CD8-positive, alpha-beta memory T cell (primary cell): ENCODE results near the gene CELA2A. TPM values are rescaled to one million over a fixed set of nuclear protein-coding genes. Genes with fewer than 3 reads are reported as not detected.
"Not testable (repeated sequence)": the region's sequence is repeated elsewhere in the genome, so short reads cannot be mapped to it uniquely, and the experiment has no call there.

ENCODE experiments used
- CTCF ChIA-PET: fragments of 350-600 bp; sonication (Branson Sonifier 250); formaldehyde crosslinking; loops from one replicate; lab custom pipeline; 2021; ENCODE audit warnings: antibody characterized with exemption; lab: Charles Lee
- POLR2A ChIA-PET: fragments of 350-600 bp; sonication (Branson Sonifier 250); formaldehyde crosslinking; loops from one replicate; lab custom pipeline; 2021; ENCODE audit warnings: antibody characterized with exemption; lab: Charles Lee
- DNase-seq, 5 donors: peaks; one replicate each; pipeline versions ENCODE4 v3.0.0 to v3.0.0-alpha.2; 2020 to 2022; ENCODE audit warnings: mixed read lengths in 1 of 5
- H3K27ac ChIP-seq: one replicate; pipeline ENCODE4 v1.7.0; 2013; ENCODE audit warnings: low read depth, mild to moderate bottlenecking, low read length, moderate library complexity
- H3K27me3 ChIP-seq: 2 replicates; pipeline ENCODE4 v1.7.0; 2013; ENCODE audit warnings: low read length, mild to moderate bottlenecking; ENCODE audit not compliant: insufficient read depth, poor library complexity, severe bottlenecking
- H3K36me3 ChIP-seq: 2 replicates; pipeline ENCODE4 v1.7.0; 2013; ENCODE audit warnings: mild to moderate bottlenecking, low read length, moderate library complexity; ENCODE audit not compliant: insufficient read depth
- H3K4me1 ChIP-seq: 2 replicates; pipeline ENCODE4 v1.7.0; 2013; ENCODE audit warnings: mild to moderate bottlenecking, low read length, moderate library complexity; ENCODE audit not compliant: insufficient read depth
- H3K4me3 ChIP-seq: 2 replicates; pipeline ENCODE4 v1.7.0; 2013; ENCODE audit warnings: mild to moderate bottlenecking, low read length
- H3K9me3 ChIP-seq: 2 replicates; pipeline ENCODE4 v1.7.0; 2013; ENCODE audit warnings: mild to moderate bottlenecking, low read length
- H3K27ac Mint-ChIP-seq, 8 donors: one replicate each; pipeline ENCODE4 v1.8.0; 2020 to 2021; ENCODE audit warnings: mixed read lengths in 8 of 8, mild to moderate bottlenecking in 6 of 8, inconsistent platforms in 3 of 8, moderate library complexity in 3 of 8
- H3K27me3 Mint-ChIP-seq, 2 donors: one replicate each; pipeline ENCODE4 v1.8.0; 2020 to 2021; ENCODE audit warnings: mixed read lengths in 2 of 2, mild to moderate bottlenecking in 1 of 2, moderate library complexity in 1 of 2
- H3K36me3 Mint-ChIP-seq, 3 donors: one replicate each; pipeline ENCODE4 v1.8.0; 2020 to 2021; ENCODE audit warnings: mixed read lengths in 3 of 3, inconsistent platforms in 1 of 3, mild to moderate bottlenecking in 1 of 3
- H3K4me1 Mint-ChIP-seq, 3 donors: one replicate each; pipeline ENCODE4 v1.8.0; 2020 to 2021; ENCODE audit warnings: mixed read lengths in 3 of 3, inconsistent platforms in 1 of 3, mild to moderate bottlenecking in 1 of 3
- H3K4me3 Mint-ChIP-seq, 7 donors: one replicate each; pipeline ENCODE4 v1.8.0; 2020 to 2021; ENCODE audit warnings: mixed read lengths in 7 of 7, mild to moderate bottlenecking in 6 of 7, moderate library complexity in 4 of 7, inconsistent platforms in 2 of 7
- H3K9me3 Mint-ChIP-seq, 5 donors: one replicate each; pipeline ENCODE4 v1.8.0; 2020 to 2022; ENCODE audit warnings: mixed read lengths in 5 of 5, mild to moderate bottlenecking in 3 of 5, moderate library complexity in 2 of 5, inconsistent platforms in 1 of 5
- polyA plus RNA-seq: library from polyadenylated mRNA; unstranded; fragments of 300-500 nt; fragmentation: Illumina TruSeq; gene quantifications from one replicate; pipeline ENCODE4 v1.2.3, GENCODE V29; 2021
- total RNA-seq, 2 experiments: library from RNA; stranded (reverse); gene quantifications; one replicate each; pipeline ENCODE4 v1.2.3, GENCODE V29; 2021

CELA2A gene
- total and polyA plus RNA-seq, 3 experiments from 2014 or later = not detected

GRCh38 chr1:15468145-15468544 lies 11.6 kb downstream of the CELA2A start:
- Histone ChIP-seq H3K4me3 (no peak overlapping the region), H3K4me1 (no peaks in the 10 kb centered on the region), H3K27ac (no peak overlapping the region), H3K36me3 (no peaks in the 10 kb centered on the region), H3K9me3 (no peaks in the 10 kb centered on the region), H3K27me3 (no peaks in the 10 kb centered on the region)
- no peak overlapping the region for H3K4me3 Mint-ChIP-seq
- ChIA-PET POLR2A (no interaction called here), CTCF (interaction anchor here (0.7 kb wide), 1 partner anchor 88 kb away, joined by 3 read pairs; no protein-coding TSS in a partner anchor)
- no peaks in the 10 kb centered on the region for H3K9me3 Mint-ChIP-seq
- peaks cover 6 to 10% of the 10 kb centered on the region in 2 donors for H3K27me3 Mint-ChIP-seq
- no peak overlapping the region for H3K27ac Mint-ChIP-seq
- DNase-seq = no peak
- no peaks in the 10 kb centered on the region for H3K36me3 Mint-ChIP-seq
- H3K4me1 Mint-ChIP-seq = no peaks in the 10 kb centered on the region

- Mint-ChIP-seq H3K4me1 (no peaks in the 10 kb centered on the region), H3K27me3 (peaks cover 4 to 8% of the 10 kb centered on the region in 2 donors), H3K9me3 (no peaks in the 10 kb centered on the region), H3K36me3 (no peaks in the 10 kb centered on the region), H3K4me3 (no peak overlapping the region), H3K27ac (peak overlapping the region in 1 of 8 donors; percentile 70)
- Histone ChIP-seq H3K9me3 (no peaks in the 10 kb centered on the region), H3K4me3 (no peak overlapping the region), H3K27me3 (no peaks in the 10 kb centered on the region), H3K27ac (no peak overlapping the region), H3K4me1 (no peaks in the 10 kb centered on the region), H3K36me3 (no peaks in the 10 kb centered on the region)
- no peak for DNase-seq
- POLR2A ChIA-PET = no interaction called here
- CTCF ChIA-PET = no interaction called here
Observed at GRCh38 chr1:15469361-15469760, 12.8 kb downstream of the CELA2A start.

GRCh38 chr1:15469821-15470448 lies 13.4 kb downstream of the CELA2A start:
- H3K36me3 Mint-ChIP-seq, POLR2A ChIA-PET, H3K27ac ChIP-seq, H3K4me3 ChIP-seq, H3K4me1 Mint-ChIP-seq, H3K36me3 ChIP-seq, H3K27me3 ChIP-seq, CTCF ChIA-PET, H3K4me1 ChIP-seq, H3K9me3 ChIP-seq, H3K27me3 Mint-ChIP-seq, DNase-seq, H3K4me3 Mint-ChIP-seq, H3K27ac Mint-ChIP-seq, H3K9me3 Mint-ChIP-seq: not testable (repeated sequence)

- H3K9me3 ChIP-seq, H3K4me1 Mint-ChIP-seq, POLR2A ChIA-PET, H3K27ac Mint-ChIP-seq, H3K36me3 Mint-ChIP-seq, H3K27me3 ChIP-seq, H3K4me1 ChIP-seq, H3K27ac ChIP-seq, H3K4me3 Mint-ChIP-seq, DNase-seq, H3K27me3 Mint-ChIP-seq, H3K9me3 Mint-ChIP-seq, H3K4me3 ChIP-seq, H3K36me3 ChIP-seq: not testable (repeated sequence)
- CTCF ChIA-PET = interaction anchor here (0.8 to 0.9 kb wide), 2 partner anchors 10 kb away, joined by 3 to 4 read pairs; no protein-coding TSS in a partner anchor
Observed at GRCh38 chr1:15471067-15471466, 14.5 kb downstream of the CELA2A start.

- H3K4me3 Mint-ChIP-seq, H3K4me1 Mint-ChIP-seq, POLR2A ChIA-PET, H3K9me3 ChIP-seq, H3K36me3 Mint-ChIP-seq, H3K4me3 ChIP-seq, DNase-seq, H3K36me3 ChIP-seq, H3K27ac ChIP-seq, H3K27me3 Mint-ChIP-seq, H3K27me3 ChIP-seq, H3K9me3 Mint-ChIP-seq, H3K4me1 ChIP-seq: not testable (repeated sequence)
- peak overlapping the region in 1 of 8 donors; percentile 14 for H3K27ac Mint-ChIP-seq
- CTCF ChIA-PET = interaction anchor here (0.9 kb wide), 1 partner anchor 10 kb away, joined by 3 read pairs; no protein-coding TSS in a partner anchor
Observed at GRCh38 chr1:15471723-15472122, 15.2 kb downstream of the CELA2A start.

- H3K9me3 Mint-ChIP-seq = no peaks in the 10 kb centered on the region
- H3K27me3 ChIP-seq = no peaks in the 10 kb centered on the region
- H3K36me3 ChIP-seq = no peaks in the 10 kb centered on the region
- no peak overlapping the region for H3K27ac ChIP-seq
- H3K27ac Mint-ChIP-seq = no peak overlapping the region
- H3K4me1 Mint-ChIP-seq = no peaks in the 10 kb centered on the region
- POLR2A ChIA-PET = no interaction called here
- no peak for DNase-seq
- H3K27me3 Mint-ChIP-seq = peaks cover 0 to 5% of the 10 kb centered on the region in 2 donors
- CTCF ChIA-PET = no interaction called here
- H3K4me1 ChIP-seq = no peaks in the 10 kb centered on the region
- H3K4me3 Mint-ChIP-seq = no peak overlapping the region
- H3K9me3 ChIP-seq = no peaks in the 10 kb centered on the region
- H3K4me3 ChIP-seq = no peak overlapping the region
- no peaks in the 10 kb centered on the region for H3K36me3 Mint-ChIP-seq
Observed at GRCh38 chr1:15472587-15472986, 16.1 kb downstream of the CELA2A start.

GRCh38 chr1:15475752-15476314 lies 19.3 kb downstream of the CELA2A start, which contains the start of gene CELA2B:
TSS of gene CELA2B (plus strand) at chr1:15476104. CDS start at chr1:15476126, 22 bp downstream.
- Mint-ChIP-seq H3K36me3 (peaks cover 0 to 2% (median 0%) of the 10 kb centered on the region in 3 donors), H3K27ac (peak within 1 kb of the TSS in 1 of 8 donors; percentile 61), H3K27me3 (peaks cover 0 to 2% of the 10 kb centered on the region in 2 donors), H3K4me1 (no peaks in the 10 kb centered on the region), H3K4me3 (no peak within 1 kb of the TSS), H3K9me3 (no peaks in the 10 kb centered on the region)
- POLR2A ChIA-PET = no interaction called here
- H3K4me3 ChIP-seq = no peak within 1 kb of the TSS
- no peak within 1 kb of the TSS for H3K27ac ChIP-seq
- no peaks in the 10 kb centered on the region for H3K9me3 ChIP-seq
- DNase-seq = no peak
- CTCF ChIA-PET = no interaction called here
- H3K4me1 ChIP-seq = no peaks in the 10 kb centered on the region
- H3K36me3 ChIP-seq = no peaks in the 10 kb centered on the region
- no peaks in the 10 kb centered on the region for H3K27me3 ChIP-seq

- no peak for DNase-seq
- Mint-ChIP-seq H3K27me3 (peaks cover 0 to 2% of the 10 kb centered on the region in 2 donors), H3K4me3 (no peak overlapping the region), H3K9me3 (no peaks in the 10 kb centered on the region), H3K27ac (no peak overlapping the region), H3K4me1 (no peaks in the 10 kb centered on the region), H3K36me3 (peaks cover 0 to 2% (median 0%) of the 10 kb centered on the region in 3 donors)
- Histone ChIP-seq H3K27me3 (no peaks in the 10 kb centered on the region), H3K27ac (no peak overlapping the region), H3K9me3 (no peaks in the 10 kb centered on the region), H3K36me3 (no peaks in the 10 kb centered on the region), H3K4me3 (no peak overlapping the region), H3K4me1 (no peaks in the 10 kb centered on the region)
- ChIA-PET POLR2A (no interaction called here), CTCF (no interaction called here)
Observed at GRCh38 chr1:15476927-15477326, 20.4 kb downstream of the CELA2A start.
